ENCODE measurements around the gene S100G. TPM values are rescaled to one million over a fixed set of nuclear protein-coding genes. Genes with fewer than 3 reads are reported as not detected.
A peak's percentile ranks its signal among the peaks of the same experiment; 100 is the strongest.

Gene S100G
- total and polyA plus RNA-seq, 2 of the 4 experiments (the other 2 are of a cell fraction) = not detected

DNA sequence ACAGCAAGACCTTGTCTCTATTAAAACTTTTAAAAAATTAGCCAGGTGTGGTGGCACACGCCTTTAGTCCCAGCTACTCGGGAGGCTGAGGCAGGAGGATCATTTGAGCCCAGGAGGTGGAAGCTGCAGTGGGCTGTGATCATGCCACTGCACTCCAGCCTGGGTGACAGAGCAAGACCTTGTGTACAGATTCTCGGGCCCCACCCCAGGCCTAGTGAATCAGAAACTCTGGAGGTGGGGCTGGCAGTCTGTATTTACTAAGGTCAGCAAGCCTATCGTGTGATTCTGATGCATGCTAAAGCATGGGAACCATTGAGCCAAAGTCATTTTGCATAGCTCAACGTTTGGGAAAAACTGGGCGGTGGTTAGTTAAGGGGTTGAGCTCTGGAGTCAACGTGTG lies 3.5 kb downstream of the S100G start:
- Histone ChIP-seq H2AFZ (replicated peaks; ENCODE audit: low read length, poor library complexity) (peak overlapping the region; percentile 67), H2BK5ac (ENCODE audit: low read depth, low read length, poor library complexity, severe bottlenecking) (peak overlapping the region; percentile 80), H3K27me3 (ENCODE audit: control insufficient read depth, insufficient read depth, low read length) (peaks cover 3% of the 10 kb centered on the region; the same call in 1 of the 2 replicates), H2AK9ac (replicated peaks; ENCODE audit: low read depth, low read length, poor library complexity) (peak overlapping the region; percentile 44), H4K8ac (ENCODE audit: low read depth in 2 of 2, low read length in 2 of 2) (peak overlapping the region in 1 of 2 experiments; percentile 63; a peak in 2 of 4 replicates), H3K18ac (ENCODE audit: low read depth, low read length) (peak overlapping the region; percentile 87), H2AK5ac (ENCODE audit: low read depth, low read length) (peak overlapping the region; percentile 89; the same call in 1 of the 2 replicates), H3K4me1 (ENCODE audit: control insufficient read depth, insufficient read depth, low read length) (peaks cover 12% of the 10 kb centered on the region), H4K5ac (ENCODE audit: low read depth, low read length) (peak overlapping the region; percentile 89; the same call in 1 of the 2 replicates), H3K36me3 (ENCODE audit: control insufficient read depth, insufficient read depth, low read length) (no peaks in the 10 kb centered on the region), H3K23ac (ENCODE audit: low read depth, low read length) (peak overlapping the region; percentile 72), H3K4me2 (ENCODE audit: low read depth, low read length) (no peak overlapping the region), H4K91ac (ENCODE audit: insufficient read depth, low read depth, low read length) (peak overlapping the region; percentile 52), H4K20me1 (ENCODE audit: insufficient read depth, low read length) (no peaks in the 10 kb centered on the region), H3K4me3 (ENCODE audit: insufficient read depth, low read depth, low read length) (no peak overlapping the region), H3K9me1 (ENCODE audit: insufficient read depth, low read length) (no peaks in the 10 kb centered on the region; the same call in 1 of the 2 replicates), H2BK15ac (ENCODE audit: low read depth, low read length) (peak overlapping the region; percentile 83; the same call in 1 of the 3 replicates), H3K9ac (ENCODE audit: low read depth, low read length) (no peak overlapping the region), H3K14ac (replicated peaks; ENCODE audit: low read depth, low read length) (peak overlapping the region; percentile 85; the same call in 1 of the 2 replicates), H3K27ac (ENCODE audit: insufficient read depth, low read length) (no peak overlapping the region), H3K56ac (ENCODE audit: extremely low read depth, insufficient read depth, low read length) (peak overlapping the region; percentile 1; the same call in 1 of the 2 replicates), H3K4ac (ENCODE audit: low read depth, low read length) (peak overlapping the region; percentile 87), H3K79me1 (ENCODE audit: low read depth in 1 of 2, low read length in 2 of 2) (peaks cover 0 to 27% of the 10 kb centered on the region in 2 experiments; a peak in 2 of 4 replicates), H2BK20ac (ENCODE audit: low read depth, low read length) (peak overlapping the region; percentile 86), H2BK120ac (ENCODE audit: low read depth, low read length) (peak overlapping the region; percentile 88), H3K9me3 (ENCODE audit: control insufficient read depth, insufficient read depth, low read length) (no peaks in the 10 kb centered on the region)
- ChIA-PET POLR2A (ENCODE audit: unreplicated experiment) (no interaction called here), CTCF (no interaction called here)
- in situ Hi-C loops (cut with MboI; ENCODE audit: low sequenced_read_pairs) = no loop called here
- no peak for ATAC-seq (ENCODE audit: low read depth)
- no TSS peak for BruUV-seq (replicated peaks)
- dilution Hi-C loops (cut with HindIII; ENCODE audit: low sequenced_read_pairs, unreplicated experiment) = no loop called here
- no peak for DNase-seq
- TF ChIP-seq MAZ (IDR thresholded peaks at IDR 0.05; ENCODE audit: borderline replicate concordance, low read depth, low read length) (no peak), NFE2L2 (IDR thresholded peaks at IDR 0.05; ENCODE audit: low read depth, low read length) (no peak), CTCF (conservative IDR thresholded peaks at IDR 0.05; ENCODE audit: low read depth, low read length) (no peak), MXI1 (IDR thresholded peaks at IDR 0.05; ENCODE audit: borderline replicate concordance, low read depth, low read length) (no peak), RCOR1 (IDR thresholded peaks at IDR 0.05; ENCODE audit: insufficient replicate concordance, low read length) (no peak), FOS (IDR thresholded peaks at IDR 0.05; ENCODE audit: low read depth, low read length) (no peak), BHLHE40 (IDR thresholded peaks at IDR 0.05; ENCODE audit: low read depth, low read length) (no peak), CEBPB (IDR thresholded peaks at IDR 0.05; ENCODE audit: low read depth, low read length) (no peak), POLR2A (IDR thresholded peaks at IDR 0.05; ENCODE audit: low read depth, low read length) (no peak), USF2 (IDR thresholded peaks at IDR 0.05; ENCODE audit: low read depth, low read length) (no peak), MAFK (IDR thresholded peaks at IDR 0.05; ENCODE audit: low read depth, low read length) (no peak)
- TF ChIP-seq, protein P1, sequence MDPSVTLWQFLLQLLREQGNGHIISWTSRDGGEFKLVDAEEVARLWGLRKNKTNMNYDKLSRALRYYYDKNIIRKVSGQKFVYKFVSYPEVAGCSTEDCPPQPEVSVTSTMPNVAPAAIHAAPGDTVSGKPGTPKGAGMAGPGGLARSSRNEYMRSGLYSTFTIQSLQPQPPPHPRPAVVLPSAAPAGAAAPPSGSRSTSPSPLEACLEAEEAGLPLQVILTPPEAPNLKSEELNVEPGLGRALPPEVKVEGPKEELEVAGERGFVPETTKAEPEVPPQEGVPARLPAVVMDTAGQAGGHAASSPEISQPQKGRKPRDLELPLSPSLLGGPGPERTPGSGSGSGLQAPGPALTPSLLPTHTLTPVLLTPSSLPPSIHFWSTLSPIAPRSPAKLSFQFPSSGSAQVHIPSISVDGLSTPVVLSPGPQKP (IDR thresholded peaks at IDR 0.05; ENCODE audit: borderline replicate concordance, low read depth, low read length) = no peak
- 56% methylated on average over 3 of the region's 7 CpGs; no CpG with 5 or more reads in 1 of the 2 experiments for WGBS, 2 experiments (ENCODE audit: extremely low coverage in 2 of 2, insufficient read length in 1 of 2)
- intact Hi-C loops (cut with micrococcal nuclease) = no loop called here
